HS-27A (cell line): ENCODE measurements around the gene P2RX1.

Experiments
- DNase-seq: peaks from one replicate; pipeline ENCODE4 v3.0.0-alpha.2; 2012; ENCODE audit warnings: low read depth, missing footprints

The P2RX1 gene

DNA sequence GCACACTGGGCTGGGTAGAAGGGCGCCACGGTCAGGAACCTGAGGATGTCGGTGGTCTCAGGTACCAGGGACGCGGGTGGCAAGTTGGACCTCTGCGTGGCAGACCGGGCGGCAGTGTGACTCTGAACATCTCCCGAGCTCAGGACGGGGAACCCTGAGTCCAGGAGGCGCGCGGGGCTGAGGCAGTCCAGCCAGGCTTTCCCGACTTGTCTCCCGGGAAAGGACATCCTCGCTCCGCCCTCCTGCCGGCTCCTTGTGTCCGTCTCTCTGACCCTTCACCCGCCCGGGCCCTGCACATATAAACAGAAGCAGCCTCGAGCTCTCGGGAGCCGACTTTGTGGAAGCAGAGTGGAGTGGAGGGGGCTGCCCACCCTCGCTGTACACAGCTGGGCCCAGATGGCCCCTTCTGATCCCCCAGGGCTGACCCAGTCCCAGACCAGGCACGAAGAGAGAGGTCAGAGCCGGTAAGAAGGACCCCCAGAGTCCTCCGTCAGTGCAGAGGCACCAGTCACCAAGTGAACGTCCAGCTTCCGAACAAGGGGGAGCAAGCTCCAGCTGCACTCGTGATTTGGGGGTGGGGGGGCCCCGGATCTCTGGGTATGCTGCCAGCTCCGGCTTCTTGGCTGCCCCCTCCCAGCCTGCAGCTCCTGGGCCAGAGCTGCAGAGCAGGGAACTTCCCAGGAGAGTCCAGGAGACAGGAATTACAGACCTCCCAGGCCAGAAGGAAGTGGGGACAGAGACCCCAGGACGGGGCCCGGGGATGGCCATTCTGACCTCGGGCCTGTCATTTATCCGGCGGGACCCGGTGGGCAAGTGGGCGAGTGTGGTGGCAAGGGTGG lies 8.5 kb upstream of the P2RX1 start:
- no peak for DNase-seq

DNA sequence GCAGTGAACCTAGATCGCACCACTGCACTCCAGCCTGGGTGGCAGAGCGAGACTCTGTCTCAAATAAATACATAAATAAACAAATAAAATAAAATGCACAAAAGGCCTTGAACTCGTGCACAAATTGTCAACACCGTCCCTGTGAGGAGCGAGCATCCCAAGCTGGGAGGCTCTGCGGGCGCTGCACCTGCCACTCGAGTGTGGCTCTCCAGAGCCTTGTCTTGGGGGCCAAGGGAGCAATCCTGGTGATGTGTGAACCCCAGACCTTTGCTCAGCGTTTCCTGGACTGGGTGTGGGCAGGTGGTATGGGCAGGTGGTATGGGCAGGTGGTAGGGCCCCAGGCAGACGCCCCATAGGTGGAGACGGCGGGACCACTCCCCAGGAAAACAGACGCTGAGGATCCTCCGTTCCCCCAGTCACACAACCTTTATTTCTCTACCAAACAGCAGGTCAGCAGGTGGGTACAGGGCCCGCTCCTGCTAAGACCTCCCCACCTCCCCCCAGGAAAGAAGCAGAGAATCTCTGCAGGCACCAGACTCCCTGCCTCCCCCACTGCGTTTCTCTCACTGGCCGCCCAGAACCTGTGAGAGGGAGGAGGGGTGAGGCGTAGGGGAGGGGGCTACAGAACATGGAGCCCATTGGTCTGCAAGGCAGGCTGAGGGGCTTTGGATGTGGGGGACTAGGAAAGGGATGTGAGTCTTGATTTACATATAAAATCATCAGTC lies 7.4 kb upstream of the P2RX1 start:
- DNase-seq = no peak

DNA sequence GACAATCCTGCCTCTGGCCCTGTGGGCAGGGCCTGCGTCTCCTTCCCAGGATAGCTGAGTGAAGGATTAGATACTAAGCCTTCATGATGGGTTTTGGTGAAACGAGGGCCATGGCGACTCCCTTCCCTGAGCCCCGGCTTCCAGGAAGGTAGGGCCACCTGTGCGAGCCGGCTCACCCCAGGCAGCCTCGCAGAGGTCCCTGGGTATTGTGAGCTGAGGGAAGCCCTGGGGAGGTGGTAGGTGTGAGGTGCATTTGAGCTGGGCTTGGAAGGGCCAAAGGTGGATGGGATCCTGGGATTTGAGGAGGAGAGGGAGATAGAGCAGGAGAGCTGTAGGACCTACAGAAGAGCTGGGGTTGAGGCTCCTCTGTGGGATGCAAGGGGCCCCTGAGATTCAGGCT lies 6.5 kb upstream of the P2RX1 start:
- no peak for DNase-seq

DNA sequence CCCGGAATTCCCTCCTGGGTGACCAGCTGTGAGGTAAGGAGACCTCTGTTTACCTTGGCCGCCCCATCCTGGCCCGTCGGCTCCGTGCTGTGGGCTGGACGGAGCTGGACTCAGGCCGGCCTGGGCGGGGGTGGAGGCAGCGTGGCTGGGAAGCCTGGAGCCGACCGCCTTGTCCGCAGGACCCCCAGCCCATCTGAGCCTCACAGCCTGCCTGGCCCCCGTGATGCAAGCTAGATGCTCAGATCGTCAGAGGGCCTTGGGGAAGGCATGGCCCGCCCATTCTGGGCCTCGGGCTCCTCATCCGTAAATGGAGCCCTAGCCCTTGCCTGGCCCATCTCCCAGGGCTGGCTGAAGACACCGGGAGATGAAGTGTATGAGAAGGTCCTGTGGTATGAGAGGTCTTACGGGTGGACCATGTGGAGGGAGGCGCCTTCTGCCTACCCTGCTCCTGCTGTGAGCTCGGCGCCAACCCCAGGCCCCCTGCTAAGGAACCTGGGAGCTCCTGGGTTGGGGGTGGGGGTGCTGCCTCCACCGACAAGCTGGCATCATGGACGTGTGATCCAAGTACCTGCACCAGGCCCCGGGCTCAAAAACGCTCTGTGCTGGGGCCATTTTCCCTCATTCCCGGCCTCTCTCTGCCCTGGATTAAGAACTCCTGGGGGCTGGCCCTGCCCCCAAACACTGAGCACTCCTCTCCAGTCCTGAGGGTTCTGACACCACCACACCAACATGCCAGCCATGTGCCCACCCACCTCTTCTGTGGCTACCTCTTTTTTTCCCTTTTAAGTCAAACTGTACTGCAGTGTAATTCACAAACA lies 5.4 kb upstream of the P2RX1 start:
- no peak for DNase-seq

DNA sequence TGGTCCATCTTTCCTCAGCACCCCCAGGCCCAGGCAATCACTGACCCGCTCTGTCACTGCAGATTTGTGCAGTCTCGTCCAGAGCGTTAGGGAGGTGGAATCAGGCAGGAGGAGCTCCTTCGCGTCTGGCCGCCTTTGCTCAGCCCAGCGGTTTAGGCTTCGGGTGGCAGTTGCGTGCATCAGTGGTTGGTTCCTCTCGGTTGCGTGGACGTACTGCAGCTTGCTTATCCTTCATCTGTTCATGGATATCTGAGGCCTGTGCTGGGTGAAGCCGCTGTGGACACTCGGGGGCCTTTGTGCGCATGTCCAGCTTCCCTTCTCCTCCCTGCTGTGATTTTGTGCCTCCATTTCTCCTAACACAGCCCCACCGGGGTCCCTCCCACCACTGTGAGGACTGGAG lies 4.7 kb upstream of the P2RX1 start:
- no peak for DNase-seq

DNA sequence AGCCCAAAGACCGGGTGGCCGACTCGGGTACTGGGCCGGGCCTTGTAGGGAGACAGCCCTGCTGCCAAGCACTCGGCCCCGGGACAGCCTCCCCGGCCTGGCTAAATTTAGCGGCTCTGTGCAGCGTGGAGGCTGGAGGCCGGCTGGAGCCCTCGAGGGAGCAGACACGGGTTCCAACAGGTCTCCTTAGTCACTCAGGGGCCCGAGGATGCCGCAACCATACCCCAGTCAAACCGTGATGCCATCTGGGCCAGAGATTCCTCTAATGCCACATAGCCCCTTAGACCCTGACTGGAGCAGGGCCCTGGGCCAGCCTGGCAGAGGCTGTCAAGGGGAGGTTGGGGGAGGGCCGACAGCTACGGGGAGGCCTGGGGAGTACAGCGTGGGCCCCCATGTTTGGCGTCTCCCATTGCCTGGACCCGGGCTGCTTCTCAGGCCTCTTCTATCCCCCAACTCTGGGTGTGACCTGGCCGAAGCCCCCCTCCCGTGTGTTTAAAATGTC lies 2.9 kb upstream of the P2RX1 start:
- no peak for DNase-seq

DNA sequence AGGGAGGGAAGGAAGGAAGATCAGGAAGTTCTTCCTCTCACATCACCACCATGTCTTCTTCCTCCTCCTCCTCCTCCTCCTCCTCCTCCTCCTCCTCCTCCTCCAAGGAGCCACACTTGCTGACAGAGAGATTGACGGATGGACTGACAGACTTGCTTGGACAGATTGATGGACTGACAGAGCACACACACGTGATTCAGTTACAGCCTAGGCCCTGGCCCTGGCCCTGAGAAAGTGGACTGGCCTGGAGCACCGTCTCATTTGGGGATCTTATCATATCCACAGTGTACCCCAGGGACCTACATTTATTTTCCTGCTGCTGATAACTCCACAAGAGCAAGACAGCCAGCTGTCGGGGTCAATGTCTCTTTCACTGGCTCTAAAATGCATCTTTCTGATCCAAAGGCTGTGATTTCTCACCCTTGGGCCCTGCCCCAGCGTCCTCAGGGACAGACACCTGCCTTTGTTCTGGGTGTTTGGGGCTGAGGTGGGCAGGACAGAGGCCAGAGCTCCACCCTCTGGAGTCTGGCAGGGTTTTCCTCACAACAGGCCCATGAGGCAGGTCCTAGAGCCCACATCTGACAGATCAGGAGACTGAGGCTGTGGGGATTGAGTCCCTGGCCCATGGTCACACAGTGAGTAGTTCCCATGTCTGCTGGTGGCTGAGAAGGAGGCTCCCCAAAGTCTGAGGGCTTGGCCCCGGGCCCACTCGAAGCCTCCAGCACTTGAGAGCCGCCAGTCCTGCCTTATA lies 2.3 kb upstream of the P2RX1 start:
- DNase-seq = no peak

DNA sequence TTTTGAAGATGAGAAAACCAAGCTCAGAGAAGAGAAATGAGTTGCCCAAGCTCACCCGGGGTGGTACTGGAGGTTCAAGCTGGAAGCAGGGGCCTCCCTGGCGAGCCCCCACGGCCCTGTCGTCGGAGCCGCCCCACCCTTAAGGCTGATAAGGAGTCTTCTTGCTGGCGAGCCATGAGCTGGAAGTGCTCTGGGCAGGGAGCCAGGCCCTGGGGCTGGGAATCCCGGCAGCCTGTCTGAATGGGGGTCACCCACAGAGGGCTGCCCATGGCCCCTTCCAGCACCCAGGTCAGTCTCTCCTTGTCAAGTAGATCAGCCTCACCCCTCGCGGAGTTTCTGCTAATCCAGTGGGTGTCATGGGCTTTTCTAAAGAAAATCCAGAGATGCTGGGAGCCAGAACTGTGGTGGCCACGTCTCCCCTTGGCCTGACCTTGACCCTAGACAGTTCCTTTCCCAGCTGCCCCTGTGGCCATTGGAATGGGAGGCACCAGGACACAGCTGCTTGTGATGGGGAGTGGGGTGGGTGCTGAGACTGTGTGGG lies 1.2 kb upstream of the P2RX1 start:
- no peak for DNase-seq

DNA sequence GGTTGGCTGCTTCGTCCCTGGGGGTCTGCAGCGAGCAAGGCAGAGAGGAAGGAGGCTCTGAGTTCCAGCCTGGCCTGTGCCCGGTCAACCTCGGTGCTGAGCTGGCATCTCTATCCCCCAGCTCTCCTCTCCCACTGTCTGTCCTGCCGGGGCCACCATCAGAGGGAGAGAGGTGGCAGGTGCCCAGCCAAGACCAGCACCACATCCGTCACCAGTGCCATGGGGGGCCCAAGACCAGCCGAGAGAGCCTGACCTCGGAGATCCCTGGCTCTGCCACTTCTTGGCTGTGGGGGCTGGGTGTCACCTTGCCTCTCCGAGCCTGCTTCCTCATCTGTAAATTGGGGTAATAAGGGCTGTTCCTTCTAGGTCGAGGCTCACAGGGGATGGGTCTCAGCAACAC lies 560 bp upstream of the P2RX1 start:
- no peak for DNase-seq

DNA sequence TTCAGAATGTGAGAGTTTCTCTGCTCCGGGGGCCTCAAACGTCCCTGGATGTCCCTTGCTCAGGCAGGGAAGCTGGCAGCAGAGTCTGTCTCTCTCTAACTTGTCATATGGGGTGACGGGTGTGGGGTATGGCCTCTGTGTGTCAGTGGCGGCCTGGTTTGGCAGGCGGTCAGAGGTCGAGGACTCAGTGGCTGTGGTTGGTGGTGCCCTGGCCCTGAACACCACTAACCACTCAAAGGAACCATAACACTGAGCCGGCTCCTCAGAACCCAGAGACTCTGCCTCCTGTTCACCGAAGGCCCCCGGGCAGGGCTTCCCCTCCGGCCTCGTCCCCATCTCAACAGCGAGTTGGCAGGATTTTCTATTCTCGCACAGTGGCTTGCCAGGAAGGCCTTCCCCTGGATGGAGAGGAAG lies 677 bp downstream of the P2RX1 start:
- no peak for DNase-seq

DNA sequence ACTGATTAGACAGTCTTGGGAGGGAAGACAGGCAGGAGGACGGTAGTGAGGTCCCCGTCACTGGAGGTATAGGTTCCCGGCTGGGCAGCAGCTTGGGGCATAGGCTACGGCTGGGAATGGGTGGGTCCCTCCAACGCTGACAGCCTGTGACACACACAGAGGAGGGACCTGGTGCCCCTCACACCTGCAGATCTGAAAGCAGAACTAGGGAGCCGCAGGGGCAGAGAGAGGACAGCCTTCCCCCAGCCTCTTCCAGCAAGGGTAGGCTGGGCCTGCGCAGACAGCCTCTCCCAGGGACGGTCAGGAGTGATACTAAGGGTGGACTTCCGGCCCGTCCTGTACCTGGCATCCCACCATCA lies 2.0 kb downstream of the P2RX1 start:
- DNase-seq = no peak

DNA sequence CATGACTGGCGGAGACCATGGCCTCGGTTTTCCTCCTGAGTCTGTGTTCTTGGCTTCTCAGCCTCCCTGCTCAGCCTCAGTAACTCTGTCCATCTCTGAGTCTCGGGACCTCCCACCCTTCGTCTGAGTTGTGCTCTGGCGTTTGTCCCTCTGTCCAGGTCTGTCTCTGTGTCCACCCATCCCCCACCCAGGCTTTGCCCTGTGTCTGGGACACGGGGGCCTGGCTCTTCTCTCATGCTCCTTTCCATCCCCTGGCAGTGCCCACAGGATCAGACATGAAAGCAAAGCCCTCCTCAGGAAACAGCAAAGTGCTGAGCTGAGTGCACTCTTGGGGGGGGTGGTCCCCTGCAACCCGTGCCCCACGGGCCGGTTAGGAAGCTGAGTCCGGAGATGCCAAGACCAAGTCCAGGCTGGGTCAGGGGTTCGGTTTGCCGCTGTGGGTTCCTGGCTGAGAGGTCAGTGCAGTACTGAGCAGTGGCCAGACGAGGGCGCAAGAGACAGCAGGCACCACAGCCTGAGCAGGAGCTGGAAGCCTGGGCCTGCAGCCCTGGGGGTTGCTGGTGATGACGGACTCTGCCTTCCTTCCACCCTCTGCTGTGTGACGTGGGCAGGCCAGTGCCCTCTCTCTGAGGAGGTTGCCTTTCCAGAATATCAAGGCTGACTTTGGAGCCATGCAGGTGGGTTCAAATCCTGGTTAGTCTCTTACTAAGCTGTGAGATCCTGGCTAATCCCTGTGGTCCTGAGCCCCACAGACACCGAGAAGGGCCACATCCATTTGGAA lies 2.5 kb downstream of the P2RX1 start:
- DNase-seq = no peak

DNA sequence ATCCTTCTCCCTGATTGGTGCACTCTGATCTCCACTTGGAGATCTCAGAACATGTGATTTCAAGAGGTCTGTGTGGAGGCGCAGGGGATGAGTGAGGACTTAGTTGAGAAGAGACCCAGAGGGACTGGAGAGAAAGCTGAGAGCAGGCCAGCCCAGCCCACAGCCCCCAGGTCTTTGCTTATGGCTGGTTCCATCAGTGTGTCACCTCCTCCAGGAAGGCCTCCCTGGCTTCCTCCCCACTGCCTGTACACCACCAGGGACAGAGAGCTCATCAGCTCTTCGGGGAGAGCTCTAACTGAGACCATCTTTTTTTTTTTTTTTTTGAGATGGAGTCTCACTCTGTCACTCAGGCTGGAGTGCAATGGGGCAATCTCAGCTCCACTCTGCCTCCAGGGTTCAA lies 3.4 kb downstream of the P2RX1 start:
- no peak for DNase-seq

DNA sequence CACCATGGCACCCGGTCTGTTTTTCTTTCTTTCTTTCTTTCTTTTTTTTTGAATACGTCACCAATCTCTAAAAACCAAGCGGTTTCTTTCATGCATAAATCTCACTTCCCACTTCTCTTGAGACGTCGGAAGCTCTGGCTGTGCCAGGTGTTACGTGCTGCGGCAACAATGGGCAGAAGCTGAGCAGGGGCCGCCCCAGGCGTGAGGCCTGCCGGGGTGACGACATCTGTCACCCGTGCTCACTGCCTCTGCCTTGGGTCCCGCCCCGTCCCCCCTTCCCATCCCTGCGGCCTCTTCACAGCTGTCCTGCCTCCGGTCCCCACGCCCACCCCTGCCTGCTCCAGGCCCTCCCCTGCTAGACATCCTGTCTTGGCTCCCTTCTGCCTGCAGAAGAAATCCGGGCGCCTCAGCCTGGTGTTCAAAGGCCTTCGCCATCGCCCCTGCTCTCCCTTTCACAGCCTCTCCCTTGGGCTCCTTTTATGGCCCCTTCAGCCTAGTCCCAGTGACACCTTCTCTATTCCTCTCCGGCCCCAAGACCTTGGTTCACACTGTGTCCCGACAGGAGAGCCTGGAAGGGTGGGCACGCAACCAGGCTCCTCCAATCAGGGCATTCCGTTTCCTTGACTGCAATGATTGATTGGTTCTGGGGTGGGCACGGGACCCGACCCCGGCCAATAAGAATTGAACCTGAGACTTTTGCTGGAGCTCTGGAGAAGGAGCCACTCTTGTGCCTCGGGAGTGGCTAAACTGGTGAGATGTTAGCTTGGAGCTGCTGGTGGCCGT lies 4.8 kb downstream of the P2RX1 start:
- no peak for DNase-seq

DNA sequence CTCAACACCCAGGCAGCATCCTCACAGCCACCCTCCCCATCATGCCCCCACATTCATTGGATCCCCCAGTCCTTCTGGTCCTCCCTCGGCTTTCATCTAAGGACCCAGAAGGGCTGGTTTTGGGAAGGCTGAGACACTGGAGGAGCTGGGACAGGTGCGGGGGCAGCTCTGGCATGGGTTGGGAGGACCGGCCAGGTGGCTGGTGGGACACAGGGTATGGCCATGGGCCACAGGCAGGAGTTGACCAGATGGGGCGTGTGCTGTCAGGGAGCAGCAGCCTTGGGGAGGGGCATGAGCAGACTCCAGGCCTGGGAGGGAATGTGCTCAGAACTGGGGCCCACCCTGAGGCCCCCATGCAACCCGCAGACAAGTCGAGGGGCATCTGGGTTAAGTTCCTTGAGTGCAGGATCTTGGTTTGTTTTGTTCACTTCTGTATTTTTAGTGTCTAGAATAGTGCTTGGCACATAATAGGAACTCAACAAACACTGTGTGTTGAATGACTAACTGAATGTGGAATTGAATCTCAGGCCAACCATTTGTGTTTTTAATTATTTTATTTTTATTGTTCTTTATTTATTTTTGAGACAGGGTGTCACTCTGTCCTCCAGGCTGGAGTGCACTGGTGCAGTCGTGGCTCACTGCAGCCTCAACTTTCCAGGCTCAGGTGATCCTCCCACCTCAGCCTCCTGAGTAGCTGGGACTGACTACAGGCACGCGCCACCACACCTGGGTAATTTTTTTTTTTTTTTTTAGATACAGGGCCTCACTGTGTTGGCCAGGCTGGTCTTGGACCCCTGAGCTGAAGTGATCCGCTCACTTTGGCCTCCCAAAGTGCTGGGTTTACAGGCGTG lies 5.6 kb downstream of the P2RX1 start:
- DNase-seq = no peak

DNA sequence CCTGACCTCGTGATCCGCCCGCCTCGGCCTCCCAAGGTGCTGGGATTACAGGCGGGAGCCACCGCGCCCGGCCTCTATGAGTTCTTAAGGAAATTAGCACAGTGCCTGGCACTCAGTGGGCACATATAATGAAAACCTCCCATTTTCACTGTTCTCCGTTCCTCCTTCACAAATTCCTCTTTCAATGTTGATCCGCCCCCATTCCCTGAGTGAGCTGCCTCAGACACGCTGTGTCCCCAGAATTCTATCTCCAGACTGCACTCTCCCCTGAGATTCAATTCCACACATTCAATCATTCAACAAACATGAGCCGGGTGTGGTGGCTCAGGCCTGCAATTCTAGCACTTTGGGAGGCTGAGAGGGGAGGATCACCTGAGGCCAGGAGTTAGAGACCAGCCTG lies 7.0 kb downstream of the P2RX1 start:
- DNase-seq = no peak

DNA sequence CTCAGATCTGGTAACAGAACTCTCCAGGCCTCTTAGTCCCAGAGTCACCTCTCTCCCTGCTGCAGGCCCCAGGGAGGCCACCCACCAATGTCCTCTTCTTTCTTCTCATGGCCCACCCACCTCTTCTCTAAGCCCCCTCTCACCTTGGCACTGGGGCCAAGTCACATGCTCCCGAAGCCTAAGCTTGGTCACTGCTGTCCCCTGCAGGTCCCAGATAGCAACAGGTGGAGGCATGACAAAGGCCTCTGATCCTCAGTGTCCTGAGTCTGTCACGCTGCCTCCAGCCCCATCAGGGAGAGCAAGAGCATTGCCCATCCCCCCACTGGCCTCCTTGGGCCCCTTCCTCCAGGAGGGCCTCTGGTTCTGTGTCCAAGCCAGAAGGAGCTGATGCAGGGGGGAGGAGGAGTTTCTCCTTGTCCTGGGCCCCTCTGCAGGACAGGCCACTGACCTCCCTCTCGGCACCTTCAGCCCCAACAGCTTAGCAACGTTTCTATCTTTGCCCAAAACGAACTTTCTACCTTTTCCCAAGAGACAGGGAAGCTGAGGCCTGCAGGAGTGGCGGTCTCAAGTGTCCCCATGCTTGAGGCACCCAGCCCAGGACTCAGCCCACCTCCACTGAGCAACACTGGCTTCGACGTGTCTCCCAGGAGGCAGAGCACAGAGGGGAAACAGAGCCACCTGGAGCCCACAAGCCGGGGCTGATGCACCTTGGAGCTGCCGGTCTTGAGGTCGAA lies 8.6 kb downstream of the P2RX1 start:
- DNase-seq = no peak

DNA sequence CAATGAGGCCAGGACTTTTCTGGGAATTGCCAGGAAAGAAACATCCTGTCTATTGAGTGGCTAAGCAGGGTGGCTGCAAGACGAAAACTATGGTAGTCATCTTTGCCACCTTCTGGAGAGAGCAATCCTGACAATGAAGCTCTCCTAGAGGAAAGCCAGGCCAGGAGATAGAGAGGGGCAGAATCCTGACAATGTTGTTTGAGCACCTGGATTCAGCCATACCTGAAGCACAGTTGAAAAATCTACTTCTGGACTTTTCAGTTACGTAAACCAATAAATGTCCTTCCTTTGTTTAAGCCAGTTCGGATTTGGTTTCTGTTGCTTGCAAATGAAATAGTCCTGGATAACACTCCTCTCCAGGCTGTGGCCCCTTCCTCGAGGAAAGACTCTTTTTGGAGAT lies 9.4 kb downstream of the P2RX1 start:
- DNase-seq = no peak
